Activated naive CD4-positive, alpha-beta T cell treated with anti-CD3 and anti-CD28 coated beads for 36 hours (primary cell): ENCODE results near the gene BPGM. TPM values are rescaled to one million over a fixed set of nuclear protein-coding genes. Genes with fewer than 3 reads are reported as not detected.
"Not testable (repeated sequence)": the region's sequence is repeated elsewhere in the genome, so short reads cannot be mapped to it uniquely, and the experiment has no call there.

Source experiments
- CTCF ChIA-PET: fragments of 350-600 bp; sonication (Branson Sonifier 250); formaldehyde crosslinking; loops from one replicate; lab custom pipeline; 2021; ENCODE audit warnings: antibody characterized with exemption; lab: Charles Lee
- DNase-seq: peaks from one replicate; pipeline ENCODE4 v3.0.0-alpha.2; 2020
- H3K27ac Mint-ChIP-seq: one replicate; pipeline ENCODE4 v1.8.0; 2021; ENCODE audit warnings: mild to moderate bottlenecking, mixed read lengths
- H3K27me3 Mint-ChIP-seq: one replicate; pipeline ENCODE4 v1.8.0; 2021; ENCODE audit warnings: low read depth, mixed read lengths
- H3K36me3 Mint-ChIP-seq: one replicate; pipeline ENCODE4 v1.8.0; 2021; ENCODE audit warnings: low read depth, mixed read lengths
- H3K4me1 Mint-ChIP-seq: one replicate; pipeline ENCODE4 v1.8.0; 2021; ENCODE audit warnings: low read depth, mixed read lengths
- H3K4me3 Mint-ChIP-seq: one replicate; pipeline ENCODE4 v1.8.0; 2021; ENCODE audit warnings: mild to moderate bottlenecking, moderate library complexity, mixed read lengths
- H3K9me3 Mint-ChIP-seq: one replicate; pipeline ENCODE4 v1.8.0; 2021; ENCODE audit warnings: mixed read lengths
- intact Hi-C: fragments of 100-400 bp; cut with micrococcal nuclease; formaldehyde crosslinking; loops from one replicate; pipeline ENCODE4 v1.15.1; 2023
- total RNA-seq, 2 experiments: library from RNA; stranded (reverse); gene quantifications; one replicate each; pipeline ENCODE4 v1.2.3, GENCODE V29; 2021

The BPGM gene
- total RNA-seq, 2 experiments from 2014 or later = 13.9 to 14.2 TPM

GRCh38 chr7:134636008-134636449, 10.6 kb upstream of the BPGM start:
- intact Hi-C loops = loop anchor here (1.0 to 2.0 kb wide), 4 partner anchors 10 to 351 kb away; partner anchors contain the start of genes AGBL3 and BPGM
- Mint-ChIP-seq H3K4me1 (peaks cover 42% of the 10 kb centered on the region), H3K27me3 (no peaks in the 10 kb centered on the region), H3K9me3 (no peaks in the 10 kb centered on the region), H3K4me3 (no peak overlapping the region), H3K36me3 (no peaks in the 10 kb centered on the region), H3K27ac (peak overlapping the region; percentile 43)
- no peak for DNase-seq
- CTCF ChIA-PET = interaction anchor here (0.6 to 7.5 kb wide), 10 partner anchors 9 to 318 kb away, joined by 3 to 88 read pairs (median 6); no protein-coding TSS in a partner anchor

DNA sequence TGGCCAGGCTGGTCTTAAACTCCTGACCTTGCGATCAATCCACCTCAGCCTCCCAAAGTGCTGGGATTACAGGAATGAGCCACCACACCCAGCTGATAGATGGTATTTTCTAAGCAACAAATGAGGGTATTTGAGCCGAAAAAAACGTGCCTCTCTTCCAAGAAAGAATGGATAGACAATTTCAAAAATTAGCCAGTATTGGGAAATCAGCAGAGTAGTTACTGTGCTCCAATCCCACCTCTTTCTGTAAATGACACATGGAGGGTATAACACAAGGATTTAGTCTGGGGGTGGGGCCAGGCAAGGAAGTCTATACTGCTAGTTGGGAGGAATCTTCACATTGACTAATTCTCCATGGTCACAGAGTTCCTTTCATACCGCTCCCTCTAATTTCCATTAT, 9.2 kb upstream of the BPGM start:
- no peak overlapping the region for H3K4me3 Mint-ChIP-seq
- H3K9me3 Mint-ChIP-seq = peaks cover 6% of the 10 kb centered on the region
- H3K27ac Mint-ChIP-seq = no peak overlapping the region
- H3K27me3 Mint-ChIP-seq = no peaks in the 10 kb centered on the region
- no peaks in the 10 kb centered on the region for H3K36me3 Mint-ChIP-seq
- CTCF ChIA-PET = interaction anchor here (0.6 to 0.7 kb wide), 2 partner anchors 33 to 147 kb away, joined by 3 to 7 read pairs; no protein-coding TSS in a partner anchor
- H3K4me1 Mint-ChIP-seq = peaks cover 44% of the 10 kb centered on the region
- no peak for DNase-seq
- intact Hi-C loops = loop anchor here (2.0 kb wide), 1 partner anchor 349 kb away; the partner anchor contains the start of gene AGBL3

GRCh38 chr7:134637934-134638719, 8.5 kb upstream of the BPGM start:
- Mint-ChIP-seq H3K4me3 (no peak overlapping the region), H3K27me3 (no peaks in the 10 kb centered on the region), H3K9me3 (peaks cover 6% of the 10 kb centered on the region), H3K27ac (peak overlapping the region; percentile 65), H3K36me3 (no peaks in the 10 kb centered on the region), H3K4me1 (peaks cover 48% of the 10 kb centered on the region)
- DNase-seq = peak; percentile 20
- intact Hi-C loops = loop anchor here (2.0 kb wide), 1 partner anchor 349 kb away; the partner anchor contains the start of gene AGBL3
- CTCF ChIA-PET = no interaction called here

GRCh38 chr7:134639061-134639460, 7.6 kb upstream of the BPGM start:
- H3K36me3 Mint-ChIP-seq = no peaks in the 10 kb centered on the region
- intact Hi-C loops = no loop called here
- H3K4me3 Mint-ChIP-seq = no peak overlapping the region
- H3K27me3 Mint-ChIP-seq = no peaks in the 10 kb centered on the region
- H3K27ac Mint-ChIP-seq = no peak overlapping the region
- CTCF ChIA-PET = interaction anchor here (0.8 to 1.2 kb wide), 3 partner anchors 9 to 521 kb away, joined by 3 read pairs; no protein-coding TSS in a partner anchor
- H3K4me1 Mint-ChIP-seq = peaks cover 53% of the 10 kb centered on the region
- H3K9me3 Mint-ChIP-seq = peaks cover 6% of the 10 kb centered on the region
- DNase-seq = no peak

GRCh38 chr7:134639683-134640279, 6.9 kb upstream of the BPGM start:
- peaks cover 6% of the 10 kb centered on the region for H3K9me3 Mint-ChIP-seq
- H3K27ac Mint-ChIP-seq = no peak overlapping the region
- DNase-seq = no peak
- H3K27me3 Mint-ChIP-seq = no peaks in the 10 kb centered on the region
- CTCF ChIA-PET = interaction anchor here (0.8 to 1.5 kb wide), 5 partner anchors 8 to 521 kb away, joined by 3 read pairs; no protein-coding TSS in a partner anchor
- no peaks in the 10 kb centered on the region for H3K36me3 Mint-ChIP-seq
- intact Hi-C loops = no loop called here
- H3K4me3 Mint-ChIP-seq = no peak overlapping the region
- H3K4me1 Mint-ChIP-seq = peaks cover 55% of the 10 kb centered on the region

GRCh38 chr7:134640842-134641715, 5.6 kb upstream of the BPGM start:
- Mint-ChIP-seq H3K9me3 (peaks cover 6% of the 10 kb centered on the region), H3K27ac (peak overlapping the region; percentile 2)

DNA sequence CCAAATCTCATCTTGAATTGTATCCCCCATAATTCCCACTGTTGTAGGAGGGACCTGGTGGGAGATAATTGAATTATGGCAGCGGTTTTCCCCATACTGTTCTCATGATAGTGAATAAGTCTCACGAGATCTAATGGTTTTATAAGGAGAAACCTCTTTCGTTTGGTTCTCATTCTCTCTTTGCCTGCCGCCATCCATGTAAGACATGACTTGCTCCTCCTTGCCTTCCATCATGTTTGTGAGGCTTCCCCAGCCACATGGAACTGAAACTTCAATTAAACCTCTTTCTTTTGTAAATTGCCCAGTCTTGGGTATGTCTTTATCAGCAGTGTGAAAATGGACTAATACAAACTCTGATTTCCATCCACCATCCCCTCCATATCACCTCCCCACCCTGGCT, 4.7 kb upstream of the BPGM start:
- H3K27ac Mint-ChIP-seq, DNase-seq, H3K4me3 Mint-ChIP-seq, H3K36me3 Mint-ChIP-seq, intact Hi-C loops, H3K9me3 Mint-ChIP-seq, H3K27me3 Mint-ChIP-seq: not testable (repeated sequence)
- CTCF ChIA-PET = interaction anchor here (1.4 kb wide), 1 partner anchor 9 kb away, joined by 7 read pairs; no protein-coding TSS in a partner anchor
- peaks cover 37% of the 10 kb centered on the region for H3K4me1 Mint-ChIP-seq

More at GRCh38 chr7:134640842-134641715, 5.6 kb upstream of the BPGM start:
- H3K4me3 Mint-ChIP-seq = no peak overlapping the region
- intact Hi-C loops = no loop called here
- CTCF ChIA-PET = interaction anchor here (0.6 to 1.5 kb wide), 3 partner anchors 8 to 535 kb away, joined by 3 to 7 read pairs (median 3); no protein-coding TSS in a partner anchor
- no peak for DNase-seq
- peaks cover 46% of the 10 kb centered on the region for H3K4me1 Mint-ChIP-seq
- H3K27me3 Mint-ChIP-seq = no peaks in the 10 kb centered on the region
- H3K36me3 Mint-ChIP-seq = no peaks in the 10 kb centered on the region

DNA sequence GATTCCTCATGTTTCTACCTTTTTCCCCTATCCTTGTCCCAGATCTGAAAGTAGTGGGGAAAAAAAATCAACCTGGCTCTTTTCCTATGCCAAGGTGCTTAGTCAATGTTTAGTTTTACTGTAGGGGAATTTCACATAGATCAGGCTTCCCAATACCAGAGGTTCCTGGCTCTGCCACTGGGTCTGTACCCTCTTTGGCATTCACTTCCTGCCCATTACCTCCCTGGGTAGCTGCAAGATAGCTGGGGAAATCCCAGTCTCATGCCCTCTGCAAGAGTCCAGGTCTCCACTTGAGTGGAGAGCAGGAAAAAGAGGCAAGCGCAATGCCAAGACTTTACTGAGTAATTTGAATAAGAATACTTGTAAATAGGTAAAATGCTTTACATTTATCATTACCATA, 3.5 kb upstream of the BPGM start:
- H3K9me3 Mint-ChIP-seq = peaks cover 6% of the 10 kb centered on the region
- no peak overlapping the region for H3K4me3 Mint-ChIP-seq
- DNase-seq = no peak
- H3K36me3 Mint-ChIP-seq = no peaks in the 10 kb centered on the region
- H3K27me3 Mint-ChIP-seq = no peaks in the 10 kb centered on the region
- peaks cover 31% of the 10 kb centered on the region for H3K4me1 Mint-ChIP-seq
- no peak overlapping the region for H3K27ac Mint-ChIP-seq
- intact Hi-C loops = no loop called here
- CTCF ChIA-PET = interaction anchor here (1.3 kb wide), 1 partner anchor 9 kb away, joined by 5 read pairs; no protein-coding TSS in a partner anchor

DNA sequence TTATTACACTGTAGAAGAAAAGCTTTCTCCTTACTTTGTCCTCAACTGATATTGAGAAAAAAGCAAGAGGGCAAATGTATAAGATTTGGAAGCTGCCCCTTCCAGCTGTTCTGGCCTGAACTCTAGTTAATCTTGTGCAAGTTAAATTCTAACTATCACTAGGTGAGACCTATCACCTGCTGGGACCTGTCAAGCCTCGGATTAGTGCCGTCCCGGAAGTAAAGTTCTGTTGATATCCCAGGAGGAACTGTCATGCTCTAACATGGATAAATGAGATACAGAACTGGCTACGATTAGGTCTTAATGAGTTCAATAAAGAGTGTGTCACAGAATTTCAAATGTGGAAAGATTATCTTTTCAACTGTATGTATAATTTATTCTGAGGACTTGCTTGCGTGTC, 1.2 kb upstream of the BPGM start:
- DNase-seq = no peak
- Mint-ChIP-seq H3K27me3 (no peaks in the 10 kb centered on the region), H3K27ac (no peak overlapping the region), H3K4me3 (no peak overlapping the region), H3K9me3 (peaks cover 6% of the 10 kb centered on the region), H3K36me3 (peaks cover 6% of the 10 kb centered on the region), H3K4me1 (peaks cover 40% of the 10 kb centered on the region)
- intact Hi-C loops = loop anchor here (5.0 kb wide), 1 partner anchor 1332 kb away; the partner anchor contains the start of gene MTPN
- CTCF ChIA-PET = interaction anchor here (0.7 to 2.4 kb wide), 13 partner anchors 7 to 139 kb away, joined by 3 to 7 read pairs (median 4); no protein-coding TSS in a partner anchor

- DNase-seq = peak; percentile 40
- Mint-ChIP-seq H3K9me3 (peaks cover 6% of the 10 kb centered on the region), H3K4me1 (peaks cover 35% of the 10 kb centered on the region), H3K27me3 (no peaks in the 10 kb centered on the region), H3K27ac (no peak overlapping the region), H3K36me3 (peaks cover 6% of the 10 kb centered on the region), H3K4me3 (no peak overlapping the region)
- intact Hi-C loops = loop anchor here (1.0 to 5.0 kb wide), 15 partner anchors 8 to 1331 kb away; partner anchors contain the start of genes AGBL3, AKR1B1, CNOT4 and CYREN
- CTCF ChIA-PET = interaction anchor here (0.6 to 2.4 kb wide), 12 partner anchors 9 to 181 kb away, joined by 3 to 7 read pairs (median 4); no protein-coding TSS in a partner anchor
These were observed 718 bp upstream of the BPGM start for GRCh38 chr7:134645935-134646334.

GRCh38 chr7:134648456-134648855, 1.8 kb downstream of the BPGM start:
- Mint-ChIP-seq H3K9me3 (no peaks in the 10 kb centered on the region), H3K27me3 (no peaks in the 10 kb centered on the region), H3K27ac (no peak overlapping the region), H3K4me3 (no peak overlapping the region), H3K36me3 (peaks cover 6% of the 10 kb centered on the region), H3K4me1 (peaks cover 33% of the 10 kb centered on the region)
- CTCF ChIA-PET = interaction anchor here (0.6 to 2.7 kb wide), 8 partner anchors 9 to 499 kb away, joined by 3 to 6 read pairs (median 4); partner anchors contain the start of gene TMEM140
- DNase-seq = no peak
- intact Hi-C loops = loop anchor here (5.0 kb wide), 1 partner anchor 1329 kb away; the partner anchor contains the start of gene MTPN
